Hepatocyte (in vitro differentiated cells): ENCODE results near the gene GSC. TPM values are rescaled to one million over a fixed set of nuclear protein-coding genes. Genes with fewer than 3 reads are reported as not detected.
A peak's percentile ranks its signal among the peaks of the same experiment; 100 is the strongest.
"Not testable (repeated sequence)": the region's sequence is repeated elsewhere in the genome, so short reads cannot be mapped to it uniquely, and the experiment has no call there.

ENCODE experiments used
- DNase-seq: peaks from one replicate; pipeline ENCODE4 v3.0.0-alpha.2; 2016; ENCODE audit warnings: low spot score
- H2AFZ ChIP-seq: fragments of 200-600 bp; sonication (generic); 2 replicates; pipeline ENCODE4 v1.6.0; 2016; ENCODE audit warnings: antibody characterized with exemption, mild to moderate bottlenecking
- H3K27ac ChIP-seq: fragments of 200-600 bp; sonication (generic); 2 replicates; pipeline ENCODE4 v1.5.1; 2016; ENCODE audit warnings: mild to moderate bottlenecking
- H3K27me3 ChIP-seq: fragments of 200-600 bp; sonication (generic); 2 replicates; pipeline ENCODE4 v1.6.1; 2016
- H3K36me3 ChIP-seq: fragments of 200-600 bp; sonication (generic); replicated peaks from 2 replicates; pipeline ENCODE4 v1.5.1; 2016; ENCODE audit warnings: low read depth; ENCODE audit not compliant: insufficient read depth
- H3K4me1 ChIP-seq: fragments of 200-600 bp; sonication (generic); 2 replicates; pipeline ENCODE4 v1.5.1; 2016; ENCODE audit warnings: mild to moderate bottlenecking, moderate library complexity; ENCODE audit not compliant: insufficient read depth
- H3K4me2 ChIP-seq: fragments of 200-600 bp; sonication (generic); 2 replicates; pipeline ENCODE4 v1.6.0; 2016
- H3K4me3 ChIP-seq: fragments of 200-600 bp; sonication (generic); 2 replicates; pipeline ENCODE4 v1.5.1; 2016; ENCODE audit warnings: mild to moderate bottlenecking
- H3K79me2 ChIP-seq: fragments of 200-600 bp; sonication (generic); 2 replicates; pipeline ENCODE4 v1.6.0; 2017; ENCODE audit warnings: mild to moderate bottlenecking
- H3K9me2 ChIP-seq: fragments of 200-600 bp; sonication (generic); replicated peaks from 2 replicates; pipeline ENCODE4 v1.6.0; 2017; ENCODE audit warnings: mild to moderate bottlenecking; ENCODE audit not compliant: insufficient read depth
- H3K9me3 ChIP-seq: fragments of 200-600 bp; sonication (generic); 2 replicates; pipeline ENCODE4 v1.5.1; 2016; ENCODE audit warnings: low read depth, mild to moderate bottlenecking
- H4K20me1 ChIP-seq: fragments of 200-600 bp; sonication (generic); 2 replicates; pipeline ENCODE4 v1.6.0; 2016; ENCODE audit warnings: mild to moderate bottlenecking; ENCODE audit not compliant: insufficient read depth, poor library complexity, severe bottlenecking
- CTCF ChIP-seq: fragments of 200-600 bp; sonication (generic); IDR thresholded peaks from 2 replicates; pipeline ENCODE4 v1.5.1; 2016; ENCODE audit warnings: antibody characterized with exemption, mild to moderate bottlenecking; ENCODE audit not compliant: poor library complexity
- EZH2 ChIP-seq: fragments of 200-600 bp; sonication (generic); IDR thresholded peaks from 2 replicates; pipeline ENCODE4 v1.6.1; 2016; ENCODE audit warnings: antibody characterized with exemption, mild to moderate bottlenecking, borderline replicate concordance
- EZH2phosphoT487 ChIP-seq: fragments of 200-600 bp; sonication (generic); IDR thresholded peaks from one replicate; pipeline ENCODE4 v1.6.1; 2018; ENCODE audit warnings: antibody characterized with exemption, mild to moderate bottlenecking, low read depth, moderate library complexity; ENCODE audit not compliant: unreplicated experiment, severe bottlenecking
- WGBS: methylation state at CpG from one replicate; pipeline ENCODE4 v1.1.6; 2016; ENCODE audit warnings: low lambda C conversion rate; ENCODE audit errors: missing lambda C conversion rate; 5-methylcytosine and 5-hydroxymethylcytosine counted together
- polyA plus RNA-seq: library from polyadenylated mRNA; unstranded; fragments of >200 nt; fragmentation: Nextera tagmentation; extraction: Ambion mirVana; gene quantifications from 2 replicates; pipeline ENCODE4 v1.2.1, GENCODE V29; 2016
- total RNA-seq: library from RNA; depleted of rRNA; stranded (reverse); fragments of >200 nt; gene quantifications from 2 replicates; pipeline ENCODE4 v1.2.3, GENCODE V29; 2014

The GSC gene
- total and polyA plus RNA-seq, 2 experiments from 2014 or later, result 0.17 to 0.30 TPM

GRCh38 chr14:94748667-94749347 is 21.1 kb downstream of the GSC start:
- H3K9me3 ChIP-seq, result no peaks in the 10 kb centered on the region
- no peaks in the 10 kb centered on the region for H3K4me1 ChIP-seq
- H3K4me3 ChIP-seq, result no peak overlapping the region
- H3K9me2 ChIP-seq, result no peaks in the 10 kb centered on the region
- H3K36me3 ChIP-seq, result no peaks in the 10 kb centered on the region
- 42% methylated on average over 11 of the region's 11 CpGs for WGBS
- no peak overlapping the region for H3K27ac ChIP-seq
- H3K27me3 ChIP-seq, result peaks cover 3% of the 10 kb centered on the region
- TF ChIP-seq EZH2, result no peak
- no peak for TF ChIP-seq EZH2phosphoT487
- peak; percentile 53 for TF ChIP-seq CTCF
- H2AFZ ChIP-seq, result no peak overlapping the region
- peak; percentile 50 for DNase-seq
- H4K20me1 ChIP-seq, result no peaks in the 10 kb centered on the region
- H3K4me2 ChIP-seq, result no peak overlapping the region
- no peaks in the 10 kb centered on the region for H3K79me2 ChIP-seq

GRCh38 chr14:94747739-94748138 is 22.2 kb downstream of the GSC start:
- Histone ChIP-seq H3K36me3 (no peaks in the 10 kb centered on the region), H3K27ac (no peak overlapping the region), H2AFZ (no peak overlapping the region), H3K9me2 (no peaks in the 10 kb centered on the region), H3K4me2 (no peak overlapping the region), H4K20me1 (no peaks in the 10 kb centered on the region), H3K9me3 (no peaks in the 10 kb centered on the region), H3K27me3 (peaks cover 3% of the 10 kb centered on the region), H3K4me1 (no peaks in the 10 kb centered on the region), H3K4me3 (no peak overlapping the region), H3K79me2 (no peaks in the 10 kb centered on the region)
- no peak for TF ChIP-seq CTCF
- no peak for TF ChIP-seq EZH2phosphoT487
- no peak for TF ChIP-seq EZH2
- no peak for DNase-seq
- WGBS, result 62% methylated on average over 3 of the region's 3 CpGs

- H3K27ac ChIP-seq, H3K79me2 ChIP-seq, H4K20me1 ChIP-seq, H3K36me3 ChIP-seq, H2AFZ ChIP-seq, H3K27me3 ChIP-seq, H3K4me1 ChIP-seq, H3K9me2 ChIP-seq, H3K4me2 ChIP-seq, H3K9me3 ChIP-seq, H3K4me3 ChIP-seq, DNase-seq: not testable (repeated sequence)
- WGBS, result 90% methylated on average over 7 of the region's 7 CpGs
Observed at GRCh38 chr14:94747153-94747552, 22.8 kb downstream of the GSC start.

GRCh38 chr14:94746131-94746530 is 23.8 kb downstream of the GSC start:
- no peak for DNase-seq
- H3K27me3 ChIP-seq, result no peaks in the 10 kb centered on the region
- TF ChIP-seq CTCF (no peak), EZH2phosphoT487 (no peak), EZH2 (no peak)
- H3K9me3 ChIP-seq, result no peaks in the 10 kb centered on the region
- H3K4me2 ChIP-seq, result no peak overlapping the region
- no peaks in the 10 kb centered on the region for H3K9me2 ChIP-seq
- H3K4me1 ChIP-seq, result no peaks in the 10 kb centered on the region
- no peak overlapping the region for H2AFZ ChIP-seq
- no peak overlapping the region for H3K4me3 ChIP-seq
- no peaks in the 10 kb centered on the region for H3K79me2 ChIP-seq
- H3K36me3 ChIP-seq, result no peaks in the 10 kb centered on the region
- H4K20me1 ChIP-seq, result no peaks in the 10 kb centered on the region
- 96% methylated on average over 3 of the region's 3 CpGs for WGBS
- H3K27ac ChIP-seq, result no peak overlapping the region
